Stimulated activated naive CD4-positive, alpha-beta T cell treated with Interleukin-2 at 50 U/mL for 16 hours (primary cell): ENCODE results near the gene RHOA.

Source experiments
- DNase-seq: peaks from one replicate; lab custom pipeline; 2025; lab: John Stamatoyannopoulos, UW

Gene RHOA

DNA sequence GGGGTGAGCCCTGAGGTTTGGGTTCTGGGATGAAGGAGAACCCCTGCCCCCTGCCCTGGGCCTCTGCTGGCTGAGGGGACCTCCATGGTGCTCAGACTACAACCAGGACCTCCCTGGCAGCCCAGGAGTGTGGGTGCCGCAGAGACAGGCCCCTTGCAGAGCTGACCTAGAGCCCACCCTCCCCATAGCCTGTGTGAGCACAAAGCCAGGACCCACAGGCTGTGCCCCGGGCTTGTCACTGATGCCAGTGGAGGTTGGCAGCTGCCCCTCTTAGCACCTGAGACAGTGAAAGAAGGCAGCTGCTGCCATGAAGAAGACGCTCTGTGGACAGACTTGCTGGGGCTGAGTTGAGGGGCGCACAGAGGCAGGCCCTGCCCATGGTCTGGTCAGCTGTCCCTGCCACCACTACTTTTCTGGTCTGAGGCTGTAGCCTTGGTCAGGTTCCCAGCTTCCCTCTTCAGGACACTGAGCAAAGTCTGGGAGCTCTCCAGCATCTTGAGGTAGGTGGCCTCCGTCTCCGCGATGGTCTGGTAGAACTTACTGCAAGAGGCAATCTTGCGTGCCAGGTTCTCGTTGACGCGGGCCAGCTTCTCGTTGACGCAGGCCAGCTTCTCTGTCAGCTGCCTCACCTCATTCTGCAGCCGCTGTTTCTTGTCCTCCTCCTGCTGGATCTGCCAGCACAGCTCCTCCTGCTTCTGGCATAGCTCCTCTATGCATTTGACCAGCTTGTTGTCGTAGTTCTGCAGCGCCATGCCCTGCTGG lies 94.9 kb downstream of the RHOA start:
- DNase-seq, result no peak

DNA sequence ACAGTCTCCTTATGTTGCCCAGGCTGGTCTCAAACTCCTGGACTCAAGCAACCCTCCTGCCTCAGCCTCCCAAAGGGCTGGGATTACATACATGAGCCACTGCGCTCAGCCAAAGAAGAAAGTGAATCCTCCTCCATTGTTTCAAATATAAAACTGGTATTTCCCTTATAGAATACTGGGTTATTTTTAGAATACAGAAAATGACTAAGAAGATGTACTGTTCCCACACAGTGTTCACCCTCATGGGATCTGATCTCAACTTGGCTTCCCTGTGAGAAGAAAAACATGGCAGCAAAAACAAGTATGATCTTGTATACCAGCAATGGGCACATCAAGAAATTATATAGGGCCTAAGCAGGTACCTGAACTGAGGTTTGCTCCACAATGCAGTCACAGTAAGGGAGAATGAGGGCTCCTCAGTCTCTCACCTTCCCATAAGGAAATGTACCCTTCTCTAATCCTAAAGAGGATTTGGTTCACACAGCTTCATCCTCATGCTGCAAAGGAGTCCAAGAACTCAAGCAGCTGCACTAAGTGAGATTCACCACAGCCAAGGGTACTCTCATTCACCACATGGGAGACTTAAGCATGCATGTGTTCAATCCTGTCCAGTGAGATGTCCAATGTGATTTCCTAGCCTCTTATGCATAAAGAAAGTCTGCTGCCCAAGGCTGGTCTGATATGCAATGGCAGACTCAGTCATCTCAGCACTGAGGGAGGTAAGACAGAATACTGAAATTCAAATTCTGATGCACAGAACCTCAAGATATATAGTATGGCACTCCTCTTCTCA lies 97.7 kb downstream of the RHOA start:
- no peak for DNase-seq

DNA sequence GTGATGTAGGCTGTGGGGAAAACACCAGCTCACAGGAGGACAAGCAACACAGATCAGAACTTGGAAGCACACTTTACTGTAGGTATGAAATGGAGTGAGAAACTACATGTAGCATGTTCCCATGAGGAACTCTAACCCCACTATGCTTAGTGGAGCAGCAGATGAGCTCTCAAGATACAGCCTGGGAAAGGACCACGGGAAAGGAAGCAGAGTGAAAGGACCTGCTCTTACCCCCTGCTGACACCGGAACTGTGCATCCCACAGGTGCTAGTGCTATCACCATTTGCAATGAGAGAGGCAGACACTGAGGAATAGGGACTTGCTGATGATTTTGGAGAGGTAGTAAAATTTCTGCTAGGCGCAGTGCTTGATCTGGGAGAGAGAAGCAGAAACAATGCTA lies 100.5 kb downstream of the RHOA start:
- no peak for DNase-seq

DNA sequence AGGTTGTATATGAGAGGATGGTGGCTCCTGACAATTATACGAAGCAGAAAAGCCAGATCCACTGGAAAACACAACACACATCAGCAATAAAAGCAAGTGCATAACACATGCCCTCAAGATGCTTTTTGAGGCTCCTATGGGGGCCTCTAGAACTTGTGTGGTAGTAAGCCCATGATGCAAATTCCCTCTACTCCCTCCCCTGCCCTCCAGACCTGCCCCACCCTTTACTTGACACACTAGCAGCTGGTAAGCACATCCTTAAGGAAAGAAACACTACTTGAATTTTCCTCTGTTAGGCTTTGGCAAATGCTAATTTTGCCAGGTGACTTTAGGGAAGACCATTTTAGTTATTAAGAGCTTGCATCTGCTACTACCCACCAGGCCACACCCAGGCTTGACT lies 101.1 kb downstream of the RHOA start:
- no peak for DNase-seq
